ENCODE measurements around the gene MCUB.
"Not testable (repeated sequence)": the region's sequence is repeated elsewhere in the genome, so short reads cannot be mapped to it uniquely, and the experiment has no call there.

Gene MCUB

DNA sequence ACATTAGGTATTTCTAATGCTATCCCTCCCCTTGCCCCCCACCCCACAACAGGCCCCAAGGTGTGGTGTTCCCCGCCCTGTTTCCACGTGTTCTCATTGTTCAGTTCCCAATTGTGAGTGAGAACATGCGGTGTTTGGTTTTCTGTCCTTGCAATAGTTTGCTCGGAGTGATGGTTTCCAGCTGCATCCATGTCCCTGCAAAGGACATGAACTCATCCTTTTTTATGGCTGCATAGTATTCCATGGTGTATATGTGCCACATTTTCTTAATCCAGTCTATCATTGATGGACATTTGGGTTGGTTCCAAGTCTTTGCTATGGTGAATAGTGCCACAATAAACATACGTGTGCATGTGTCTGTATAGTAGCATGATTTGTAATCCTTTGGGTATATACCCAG is 20.0 kb downstream of the MCUB start:
- not testable (repeated sequence) for DNase-seq

DNA sequence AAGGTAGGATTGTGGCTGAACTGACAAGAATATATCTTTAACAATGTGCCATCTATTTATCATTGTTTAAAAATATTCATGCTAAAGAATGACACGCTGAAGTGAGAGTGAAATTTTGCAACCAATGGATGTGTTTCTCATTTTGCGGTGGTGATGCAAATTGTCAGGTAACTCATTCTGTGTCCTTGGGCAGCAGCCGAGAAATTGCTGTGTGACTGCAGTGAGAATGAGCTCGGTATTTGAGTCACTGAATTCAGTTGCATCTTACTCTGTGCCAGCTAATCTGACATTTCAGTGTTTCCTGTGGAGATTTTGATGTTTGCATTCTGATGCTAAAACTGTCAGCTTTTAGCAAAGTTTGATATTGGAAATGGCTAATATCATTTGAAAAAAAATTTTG is 28.1 kb downstream of the MCUB start:
- no peak for DNase-seq

DNA sequence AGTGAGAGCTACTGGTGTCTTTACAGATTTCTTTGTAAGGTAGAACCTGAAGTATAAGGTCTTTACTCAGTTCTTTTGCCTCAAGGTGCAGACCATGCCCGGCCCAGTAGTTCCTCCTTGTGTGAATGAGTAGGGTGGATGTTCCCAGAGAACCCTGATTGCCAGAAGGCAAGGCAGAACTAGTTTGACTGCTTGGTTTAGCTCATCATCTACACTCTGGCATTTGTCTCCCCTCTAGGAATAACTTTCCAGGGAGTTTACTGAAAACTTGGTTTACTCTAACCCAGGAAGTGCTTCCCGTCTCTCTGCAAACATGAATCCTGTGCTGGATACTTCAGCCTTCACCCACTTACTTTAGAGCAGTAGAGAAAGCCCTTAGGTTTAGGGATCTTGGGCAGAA is 29.1 kb downstream of the MCUB start:
- no peak for DNase-seq

DNA sequence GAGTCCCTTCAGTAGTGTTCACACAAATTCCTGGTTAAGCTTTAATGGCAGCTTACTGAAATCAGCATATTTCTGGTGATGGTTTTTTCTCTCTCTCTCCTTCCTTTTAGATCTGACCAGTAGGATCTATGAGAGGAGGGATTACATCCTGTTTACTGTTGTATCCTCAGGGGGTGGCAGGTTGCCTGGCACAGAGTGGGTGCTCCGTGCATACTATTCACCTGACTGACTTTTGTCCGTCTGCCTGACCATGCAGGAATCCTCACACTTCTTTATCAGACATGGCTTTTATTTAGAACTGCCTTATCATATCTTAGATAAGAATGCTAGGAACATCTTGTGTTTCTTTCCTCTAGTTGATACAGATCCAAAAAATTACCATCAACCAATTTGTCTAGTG is 29.6 kb downstream of the MCUB start:
- DNase-seq = no peak

DNA sequence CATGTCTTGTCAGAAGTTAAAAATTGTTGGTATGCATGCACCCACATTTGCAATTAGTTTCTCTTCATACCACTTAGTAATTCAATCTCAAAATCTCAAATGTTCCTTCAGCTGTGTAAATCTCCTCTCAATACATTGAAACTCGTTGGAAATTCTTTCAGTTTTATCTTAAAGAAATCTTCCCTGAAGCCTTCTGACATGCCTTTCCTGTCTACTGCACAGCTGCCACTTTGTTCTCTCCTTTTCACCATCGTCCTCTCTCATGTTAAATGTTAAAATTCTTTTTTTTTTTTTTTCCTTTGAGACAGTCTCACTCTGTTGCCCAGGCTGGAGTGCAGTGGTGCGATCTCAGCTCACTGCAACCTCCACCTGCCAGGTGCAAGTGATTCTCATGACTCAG is 30.9 kb downstream of the MCUB start:
- DNase-seq = no peak

DNA sequence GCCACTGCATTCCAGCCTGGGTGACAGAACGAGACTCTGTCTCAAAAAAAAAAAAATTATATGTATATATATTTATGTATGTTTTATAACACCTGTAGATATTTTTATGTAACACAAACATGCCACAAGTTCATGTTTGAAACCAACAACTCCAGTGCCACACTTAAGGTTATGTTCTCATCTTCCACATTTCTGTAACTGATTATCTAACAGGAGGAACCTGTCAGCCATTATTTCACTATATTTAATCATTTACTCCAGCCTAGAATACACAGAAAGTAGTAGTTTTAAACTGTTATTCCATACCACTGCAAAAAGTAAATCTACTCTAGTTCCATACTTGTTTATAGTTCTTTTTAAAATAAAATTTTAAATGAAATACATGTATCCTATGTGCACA is 32.3 kb downstream of the MCUB start:
- no peak for DNase-seq

DNA sequence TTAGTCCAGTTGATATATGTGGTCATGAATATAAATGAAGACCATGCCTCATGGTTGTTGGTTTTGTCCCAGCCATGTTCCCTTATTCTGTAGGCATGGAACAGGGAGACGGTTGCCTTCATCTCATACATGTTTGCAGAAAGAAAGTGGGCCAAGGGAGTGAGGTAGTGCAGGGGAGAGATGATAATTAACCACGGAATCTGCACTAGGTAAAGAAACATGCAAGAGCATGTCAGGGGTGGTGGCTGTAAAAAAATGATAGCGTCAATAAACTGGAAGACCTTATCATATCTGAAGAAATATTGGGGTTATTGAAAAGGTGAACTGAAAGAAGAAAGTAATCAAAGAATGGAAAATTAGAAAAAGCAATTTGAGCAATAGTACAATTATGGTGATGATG is 35.1 kb downstream of the MCUB start:
- DNase-seq = not testable (repeated sequence)

DNA sequence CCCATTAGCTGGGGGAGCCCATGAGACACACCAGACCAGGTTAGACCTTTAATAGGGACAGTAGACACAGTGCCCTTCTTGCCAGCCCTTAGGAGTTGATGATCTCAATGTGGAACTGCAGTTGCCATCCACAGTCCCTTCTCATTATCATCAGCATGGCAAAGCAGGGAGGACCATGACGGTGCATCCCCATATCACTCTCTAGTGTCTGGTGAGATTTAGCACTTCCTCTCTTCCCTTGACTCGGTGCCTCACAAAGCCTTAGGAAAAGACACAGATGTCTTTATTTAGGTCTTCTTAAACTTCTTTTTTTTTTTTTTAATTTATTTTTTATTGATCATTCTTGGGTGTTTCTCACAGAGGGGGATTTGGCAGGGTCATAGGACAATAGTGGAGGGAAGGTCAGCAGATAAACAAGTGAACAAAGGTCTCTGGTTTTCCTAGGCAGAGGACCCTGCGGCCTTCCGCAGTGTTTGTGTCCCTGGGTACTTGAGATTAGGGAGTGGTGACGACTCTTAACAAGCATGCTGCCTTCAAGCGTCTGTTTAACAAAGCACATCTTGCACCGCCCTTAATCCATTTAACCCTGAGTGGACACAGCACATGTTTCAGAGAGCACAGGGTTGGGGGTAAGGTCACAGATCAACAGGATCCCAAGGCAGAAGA is 36.5 kb downstream of the MCUB start:
- DNase-seq = not testable (repeated sequence)

DNA sequence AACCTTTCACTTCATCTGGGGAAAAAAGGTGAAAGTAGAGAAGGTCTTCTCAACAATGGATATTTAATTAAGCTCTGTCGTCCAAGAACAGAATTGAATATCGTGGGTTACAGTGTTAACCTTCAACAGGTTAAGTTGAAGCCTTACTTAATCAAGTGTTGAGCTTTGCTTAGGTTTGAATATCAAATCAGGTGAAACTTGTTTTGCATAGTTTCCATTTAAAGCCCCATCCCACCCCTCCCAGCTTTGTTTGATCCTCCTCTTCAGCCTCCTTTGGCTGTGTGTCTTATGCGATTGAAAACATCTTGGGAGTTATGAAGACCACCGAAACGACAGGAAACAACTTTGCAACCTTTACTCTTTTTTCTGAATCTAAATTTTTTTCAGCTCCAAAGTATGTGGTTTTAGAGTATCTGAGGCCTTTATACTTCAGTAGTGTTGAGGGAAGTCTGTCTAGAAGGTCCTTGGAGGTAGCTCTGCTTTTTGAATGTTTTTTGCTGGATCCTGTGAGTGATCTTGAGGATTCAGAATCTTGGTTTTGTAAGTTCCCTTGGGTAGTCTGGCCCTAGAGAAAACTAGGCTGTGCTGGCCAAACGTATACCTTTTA is 39.1 kb downstream of the MCUB start:
- no peak for DNase-seq

DNA sequence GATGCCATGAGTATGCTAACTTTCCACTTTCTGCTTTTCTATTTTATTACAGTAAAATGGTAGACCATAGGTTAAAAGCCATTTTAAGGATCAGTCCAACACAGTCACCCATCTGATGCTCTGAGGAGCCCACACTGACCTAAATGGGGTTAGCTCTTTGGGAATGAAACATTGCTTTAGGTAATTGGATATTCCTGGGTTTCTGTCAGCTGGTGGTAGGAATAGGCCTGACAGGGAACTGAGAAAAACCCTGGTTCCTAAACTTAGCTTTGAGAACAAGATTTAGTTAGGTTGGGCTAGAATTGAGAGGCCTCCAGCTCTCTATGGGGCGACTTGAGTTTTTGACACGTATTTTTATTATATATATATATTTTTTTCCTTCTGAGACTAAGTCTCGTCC is 40.4 kb downstream of the MCUB start:
- DNase-seq = no peak

DNA sequence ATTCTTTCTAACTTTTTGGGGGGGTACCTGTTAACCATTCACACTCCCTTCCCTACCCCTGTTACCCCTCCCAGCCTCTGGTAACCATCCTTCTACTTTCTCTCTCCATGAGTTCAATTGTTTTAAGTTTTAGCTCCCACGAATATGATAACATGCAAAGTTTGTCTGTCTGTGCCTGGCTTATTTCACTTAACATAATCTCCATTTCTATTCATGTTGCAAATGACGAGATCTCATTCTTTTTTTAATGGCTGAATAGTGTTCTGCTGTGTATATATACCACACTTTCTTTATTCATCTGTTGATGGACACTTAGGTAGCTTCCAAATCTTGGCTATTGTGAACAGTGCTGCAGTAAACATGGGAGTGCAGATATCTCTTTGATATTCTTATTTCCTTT is 41.3 kb downstream of the MCUB start:
- DNase-seq = no peak

DNA sequence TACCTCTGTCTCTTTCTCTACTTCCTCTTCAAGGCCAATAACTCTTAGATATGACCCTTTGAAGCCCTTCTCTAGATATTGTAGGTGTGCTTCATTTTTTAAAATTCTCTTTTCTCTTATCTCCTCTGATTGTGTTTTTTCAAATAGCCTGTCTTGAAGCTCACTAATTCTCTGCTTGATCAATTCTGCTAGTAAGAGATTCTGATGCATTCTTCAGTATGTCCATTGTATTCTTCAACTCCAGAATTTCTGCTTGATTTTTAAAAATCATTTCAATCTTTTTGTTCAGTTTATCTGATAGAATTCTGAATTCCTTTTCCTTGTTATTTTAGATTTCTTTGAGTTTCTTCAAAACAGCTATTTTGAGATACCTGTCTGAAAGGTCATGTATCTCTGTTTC is 47.9 kb downstream of the MCUB start:
- DNase-seq = no peak

DNA sequence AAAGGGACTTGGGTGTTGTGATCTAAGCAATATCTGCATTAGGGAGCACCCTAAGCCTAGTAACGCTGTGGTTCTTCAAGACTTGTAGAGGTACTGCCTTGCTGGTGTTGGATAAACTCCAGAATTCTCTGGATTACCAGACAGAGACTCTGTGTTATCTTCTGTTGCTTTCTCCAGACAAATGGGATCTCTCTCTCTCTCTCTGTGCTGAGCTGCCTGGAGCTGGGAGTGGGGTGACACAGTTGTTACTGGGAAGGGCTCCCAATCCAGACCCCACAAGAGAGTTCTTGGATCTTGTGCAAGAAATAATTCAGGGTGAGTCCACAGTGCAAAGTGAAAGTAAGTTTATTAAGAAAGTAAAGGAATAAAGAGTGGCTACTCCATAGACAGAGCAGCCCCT is 48.8 kb downstream of the MCUB start:
- no peak for DNase-seq

DNA sequence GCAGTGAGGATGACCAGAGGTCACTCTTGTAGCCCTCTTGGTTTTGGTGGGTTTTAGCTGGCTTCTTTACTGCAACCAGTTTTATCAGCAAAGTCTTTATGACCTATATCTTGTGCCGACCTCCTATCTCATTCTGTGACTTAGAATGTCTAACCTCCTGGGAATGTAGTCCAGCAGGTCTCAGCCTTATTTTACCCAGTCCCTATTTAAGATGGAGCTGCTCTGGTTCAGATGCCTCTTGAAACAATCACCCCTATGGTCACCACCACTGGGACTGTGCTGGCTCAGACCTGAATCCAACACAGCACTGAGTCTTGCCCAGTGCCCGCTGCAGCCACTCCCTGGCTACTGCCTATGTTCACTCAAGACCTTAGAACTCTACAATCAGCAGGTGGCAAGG is 49.4 kb downstream of the MCUB start:
- DNase-seq = no peak

DNA sequence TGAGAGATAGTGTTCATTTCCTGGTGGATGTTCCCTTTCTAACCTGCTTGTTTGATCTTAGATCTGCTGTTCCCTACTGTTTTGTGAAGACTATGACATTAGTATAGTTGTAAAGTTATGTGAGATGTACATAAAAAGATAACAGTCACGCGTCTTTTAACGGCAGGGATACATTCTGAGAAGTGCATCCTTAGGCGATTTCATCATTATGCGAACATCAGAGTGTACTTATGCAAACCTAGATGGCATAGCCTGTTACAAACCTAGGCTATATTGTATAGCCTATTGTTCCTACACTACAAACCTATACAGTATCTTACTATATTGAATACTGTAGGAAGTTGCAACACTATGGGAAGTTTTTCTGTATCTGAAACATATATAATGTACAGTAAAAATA is 50.4 kb downstream of the MCUB start:
- no peak for DNase-seq

DNA sequence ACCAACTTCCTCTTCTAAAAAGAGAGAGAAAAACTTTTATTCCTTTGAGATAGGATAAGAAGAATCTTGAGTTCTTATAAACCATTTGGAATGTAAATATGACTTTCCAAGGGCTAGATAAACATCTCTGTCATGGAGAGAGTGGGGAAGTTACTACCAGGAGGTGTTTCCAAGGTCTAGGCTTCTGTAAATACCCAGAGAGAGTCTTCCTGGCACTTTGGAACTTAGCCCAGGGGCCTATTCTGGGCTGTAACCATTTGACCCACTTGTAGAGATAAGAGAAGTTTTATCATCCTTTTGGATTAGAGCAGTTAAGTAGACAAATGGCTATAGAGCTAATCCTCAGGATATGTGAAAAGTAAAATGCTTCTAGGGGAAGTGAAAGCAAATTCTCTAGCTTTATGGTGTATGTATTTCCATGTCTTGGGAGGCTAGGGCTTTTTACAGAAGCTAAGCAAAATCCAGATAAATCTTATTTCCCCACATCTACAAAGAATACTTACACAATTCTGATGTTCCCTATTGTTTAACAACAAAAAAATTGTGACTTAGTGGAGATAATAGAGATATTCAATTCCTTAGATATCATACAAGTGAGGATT is 51.1 kb downstream of the MCUB start:
- DNase-seq = peak; percentile 15 to 29

DNA sequence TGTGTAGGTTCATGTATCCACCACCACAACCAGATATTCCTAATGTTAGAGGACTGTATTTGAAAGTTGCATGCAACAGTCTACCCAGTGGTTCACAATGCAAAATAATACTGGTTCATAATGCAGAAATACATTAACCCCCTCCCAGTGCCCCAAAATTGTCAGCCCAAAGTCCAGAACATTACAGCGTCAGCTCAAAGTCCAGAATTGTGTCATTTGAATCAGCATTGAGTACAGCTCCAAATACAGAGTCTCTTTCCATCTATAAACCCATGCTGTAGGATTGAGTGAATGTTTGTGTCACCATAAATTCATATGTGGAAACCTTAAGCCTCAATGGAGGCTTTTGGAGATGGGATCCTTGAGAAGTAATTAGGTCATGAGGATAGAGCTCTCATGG is 54.0 kb downstream of the MCUB start:
- DNase-seq = no peak

DNA sequence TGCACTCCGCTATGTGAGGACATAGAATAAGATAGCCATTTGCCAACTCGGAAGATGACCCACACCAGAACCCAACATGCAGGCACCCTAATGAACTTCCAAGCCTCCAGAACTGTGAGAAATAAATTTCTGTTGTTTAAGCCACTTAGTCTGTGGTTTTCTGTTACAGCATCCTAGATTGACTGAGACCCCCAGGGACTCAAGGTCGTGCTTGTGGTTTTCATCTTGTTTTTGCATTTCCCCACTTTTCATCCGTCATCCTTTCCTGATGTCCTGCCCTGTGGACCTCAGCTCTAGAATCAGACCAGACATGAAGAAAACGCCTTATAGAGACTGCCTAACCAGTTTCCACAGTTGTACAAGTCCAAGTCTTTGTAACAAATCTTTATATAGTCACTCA is 54.4 kb downstream of the MCUB start:
- DNase-seq = no peak

DNA sequence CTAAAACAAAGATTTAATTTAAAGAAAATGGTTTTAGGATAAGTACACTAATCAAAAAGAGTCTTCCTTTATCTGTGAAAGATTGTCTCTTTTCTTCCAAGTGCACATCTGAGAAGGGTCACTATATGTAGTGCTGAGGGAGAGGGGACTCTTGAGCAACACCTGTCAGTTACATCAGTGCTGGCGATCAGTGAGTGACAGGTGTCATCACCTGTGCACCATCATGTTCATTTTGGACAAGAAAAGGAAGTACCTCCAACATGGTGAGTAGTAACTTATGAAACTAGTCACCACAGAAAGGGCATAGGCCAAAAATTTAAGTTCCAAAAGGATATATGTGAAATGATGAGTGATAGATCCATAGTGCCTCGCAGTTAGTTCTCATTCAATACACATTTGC is 55.7 kb downstream of the MCUB start:
- no peak for DNase-seq

DNA sequence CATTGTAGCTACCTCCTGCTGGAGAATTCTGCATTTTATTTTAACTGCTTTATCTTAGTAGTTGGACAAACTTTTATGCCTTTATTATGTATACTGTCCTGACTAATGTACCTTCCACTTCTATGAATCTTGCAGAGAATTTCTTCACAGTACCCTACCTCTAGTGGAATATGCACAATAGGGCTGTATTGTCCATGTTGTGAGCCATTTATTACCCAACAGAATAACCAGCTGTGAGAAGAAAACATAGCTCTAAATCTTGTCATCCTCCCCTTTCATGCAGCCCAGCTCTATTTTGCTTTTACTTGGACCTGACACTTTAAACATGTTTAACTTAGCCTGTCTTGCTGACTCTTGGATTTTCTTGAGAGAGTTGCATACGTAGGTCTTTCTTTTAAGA is 56.2 kb downstream of the MCUB start:
- no peak for DNase-seq

DNA sequence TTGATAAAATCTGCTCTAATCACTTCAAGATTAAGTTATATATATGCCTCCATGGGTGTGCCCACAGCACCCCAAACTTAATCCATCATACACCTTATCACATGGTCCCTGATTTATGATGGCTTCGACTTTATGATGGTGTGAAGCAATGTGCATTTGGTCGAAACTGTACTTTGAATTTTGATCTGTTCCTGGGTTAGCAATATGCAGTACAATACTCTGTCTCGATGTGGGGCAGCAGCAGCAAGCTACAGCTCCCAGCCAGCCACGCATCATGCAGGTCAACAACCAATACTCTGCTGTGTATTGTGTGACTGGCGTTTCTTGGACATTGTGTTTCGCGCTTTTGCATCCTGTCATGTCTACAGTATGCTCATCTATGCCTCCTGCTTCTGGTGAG is 62.6 kb downstream of the MCUB start:
- no peak for DNase-seq

DNA sequence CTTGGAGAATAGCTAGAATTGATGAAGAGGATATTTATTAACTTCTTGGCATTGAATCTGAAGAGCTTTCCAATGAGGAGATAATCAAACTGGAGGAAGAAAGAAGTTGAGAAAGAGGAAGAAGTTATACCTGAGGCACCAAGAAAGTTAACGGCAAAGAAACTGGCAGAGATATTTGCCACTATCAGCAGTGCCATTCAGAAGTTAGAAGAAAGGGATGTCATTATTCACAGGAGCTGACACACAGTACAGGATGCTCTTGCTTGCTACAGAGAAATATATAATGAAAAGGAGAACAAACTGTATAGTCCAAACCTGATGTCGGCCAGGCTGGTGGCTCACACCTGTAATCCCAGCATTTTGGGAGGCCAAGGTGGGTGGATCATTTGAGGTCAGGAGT is 64.5 kb downstream of the MCUB start:
- DNase-seq = no peak

DNA sequence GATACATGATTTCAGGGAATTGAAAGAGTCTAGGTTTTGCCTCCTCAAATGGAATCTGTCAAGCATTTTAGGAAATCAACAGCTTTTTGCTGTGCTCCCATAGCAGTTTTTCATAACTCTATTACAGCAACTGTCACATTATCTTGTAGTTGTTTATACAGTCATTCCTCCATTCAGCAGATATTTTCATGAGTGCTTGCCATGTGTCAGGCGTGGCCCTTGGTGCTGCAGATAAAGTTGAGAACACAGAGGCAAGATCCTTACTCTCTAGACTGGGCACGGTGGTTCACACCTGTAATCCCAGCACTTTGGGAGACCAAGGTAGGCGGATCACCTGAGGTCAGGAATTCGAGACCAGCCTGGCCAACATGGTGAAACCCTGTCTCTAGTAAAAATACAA is 67.3 kb downstream of the MCUB start:
- DNase-seq = no peak

DNA sequence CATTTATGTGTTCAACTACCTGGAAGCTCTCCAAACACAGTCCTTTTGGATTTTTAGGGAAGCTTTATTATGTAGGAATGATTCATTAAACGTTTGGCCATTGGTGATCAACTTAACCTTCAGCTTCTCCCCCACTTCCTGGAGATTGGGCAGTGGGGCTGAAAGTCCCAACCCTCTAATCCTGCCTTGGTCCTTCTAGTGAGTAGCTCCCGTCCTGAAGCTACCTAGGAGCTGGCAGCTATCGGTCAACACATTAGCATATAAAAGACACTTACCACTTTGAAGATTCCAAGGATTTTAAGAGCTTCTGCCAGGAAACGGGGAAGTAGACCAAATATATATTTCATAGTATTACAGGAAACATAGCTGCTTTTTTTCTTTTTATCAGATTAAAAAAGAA is 69.7 kb downstream of the MCUB start:
- no peak for DNase-seq

DNA sequence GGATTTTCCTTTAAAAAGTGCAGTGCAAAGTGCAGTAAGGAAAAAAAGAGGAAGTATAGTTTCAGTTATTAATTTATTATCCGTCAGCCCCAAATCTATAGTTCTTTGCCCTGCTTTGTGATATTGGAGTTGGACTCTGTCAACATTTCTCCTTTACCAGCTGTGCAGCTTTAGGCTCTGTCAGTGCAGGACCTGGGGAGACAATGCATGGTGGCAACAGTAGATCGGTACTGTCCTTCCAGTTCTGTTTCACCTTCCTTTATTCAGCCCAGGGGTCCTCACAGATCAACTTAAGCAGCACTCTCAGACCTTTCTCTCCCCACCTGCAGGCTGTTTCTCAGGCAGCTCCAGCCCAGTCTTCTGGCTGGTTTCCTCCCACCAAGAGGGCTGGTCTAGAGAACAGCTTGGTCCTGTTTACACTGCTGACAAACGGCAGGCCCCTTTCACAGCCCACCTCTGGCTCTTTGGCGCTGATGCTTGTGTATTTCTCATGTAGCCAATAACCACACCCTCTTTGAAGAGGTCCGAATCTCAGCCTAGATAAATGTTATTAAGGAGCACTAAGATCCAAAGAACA is 71.6 kb downstream of the MCUB start:
- DNase-seq = no peak

Data from inflammatory macrophage treated with lipopolysaccharide for 1 hour (primary cell).